Endothelial cell of hepatic sinusoid (primary cell): Measurements from ENCODE around the gene MREG.
"Not testable (repeated sequence)": the region's sequence is repeated elsewhere in the genome, so short reads cannot be mapped to it uniquely, and the experiment has no call there.

Experiments used
- in situ Hi-C: cut with HindIII; loops from 2 replicates; pipeline ENCODE4 v1.10.0; 2017; ENCODE audit warnings: low sequenced_read_pairs

The MREG gene

GRCh38 chr2:215965532-215966165 lies 47.7 kb downstream of the MREG start:
- in situ Hi-C loops: no loop called here

DNA sequence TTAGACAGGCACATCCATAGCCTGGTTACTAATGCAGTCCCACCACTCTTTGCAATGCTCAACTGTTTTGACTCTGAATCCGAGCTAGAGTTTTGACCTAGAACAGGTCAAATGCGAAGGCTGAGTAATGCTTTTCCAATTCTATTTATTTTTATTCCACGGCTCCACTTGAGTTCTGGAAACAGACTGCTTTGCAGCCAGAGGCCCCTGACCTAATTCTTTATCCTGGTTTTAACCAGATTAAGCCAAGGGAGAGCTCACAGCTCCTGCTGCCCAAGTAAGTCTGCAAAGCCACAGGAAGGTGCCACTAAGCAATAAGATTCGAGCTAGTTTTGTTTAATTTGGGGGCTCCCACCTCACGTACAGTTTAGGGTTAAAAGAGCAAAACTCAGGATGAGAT lies 51.4 kb downstream of the MREG start:
- in situ Hi-C loops: no loop called here

GRCh38 chr2:215958257-215958656 lies 55.1 kb downstream of the MREG start:
- in situ Hi-C loops: no loop called here

- in situ Hi-C loops: not testable (repeated sequence)
Measured at GRCh38 chr2:215957354-215958122, 55.8 kb downstream of the MREG start.

GRCh38 chr2:215952860-215953637 lies 60.3 kb downstream of the MREG start:
- in situ Hi-C loops: loop anchor here (5.0 kb wide), 1 partner anchor 84 kb away; no protein-coding TSS in a partner anchor

- in situ Hi-C loops: loop anchor here (5.0 kb wide), 1 partner anchor 86 kb away; no protein-coding TSS in a partner anchor
Measured at GRCh38 chr2:215951558-215951957, 61.8 kb downstream of the MREG start.

GRCh38 chr2:215949991-215950404 lies 63.4 kb downstream of the MREG start:
- in situ Hi-C loops: loop anchor here (5.0 kb wide), 1 partner anchor 87 kb away; no protein-coding TSS in a partner anchor

- in situ Hi-C loops: no loop called here
Measured at GRCh38 chr2:215948051-215948450, 65.3 kb downstream of the MREG start.

DNA sequence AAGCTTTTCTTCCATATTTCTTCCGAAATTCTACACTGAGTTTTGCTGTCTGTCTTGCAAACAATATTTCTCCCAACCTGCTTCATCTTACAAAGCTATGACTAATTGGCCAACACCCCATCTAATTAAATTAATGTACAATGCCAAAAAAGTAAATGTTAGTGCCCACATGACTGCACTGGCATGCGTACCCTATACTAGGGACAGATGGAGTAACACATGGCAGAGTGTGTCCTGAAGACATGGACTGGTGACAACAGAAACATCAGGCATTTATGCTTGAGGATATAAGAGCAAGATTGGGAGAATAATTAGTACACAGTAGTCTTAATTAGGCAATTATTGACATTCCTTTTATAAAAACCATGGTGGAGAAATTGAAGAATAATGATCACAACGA lies 66.8 kb downstream of the MREG start:
- in situ Hi-C loops: no loop called here

DNA sequence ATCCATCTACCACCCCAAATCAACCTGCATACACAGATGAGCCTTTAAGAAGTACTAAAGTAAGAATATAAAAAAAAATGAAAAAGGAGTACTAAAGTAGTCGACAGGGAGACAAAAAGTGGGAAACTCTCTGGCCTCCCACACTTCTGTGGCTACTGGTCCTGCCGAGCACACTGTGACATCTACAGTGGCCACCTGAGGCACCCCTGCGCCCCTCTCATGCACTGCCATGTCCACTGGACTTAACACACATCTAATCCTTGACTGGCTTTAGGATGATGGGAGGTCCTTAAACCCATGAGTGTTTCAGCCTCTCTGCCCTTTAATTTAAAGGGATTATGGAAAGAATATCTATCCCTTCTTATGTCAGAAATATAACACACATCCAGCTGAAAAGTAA lies 71.2 kb downstream of the MREG start:
- in situ Hi-C loops: no loop called here

- in situ Hi-C loops: no loop called here
Measured at GRCh38 chr2:215941726-215942125, 71.6 kb downstream of the MREG start.

- in situ Hi-C loops: no loop called here
Measured at GRCh38 chr2:215940645-215941184, 72.6 kb downstream of the MREG start.

DNA sequence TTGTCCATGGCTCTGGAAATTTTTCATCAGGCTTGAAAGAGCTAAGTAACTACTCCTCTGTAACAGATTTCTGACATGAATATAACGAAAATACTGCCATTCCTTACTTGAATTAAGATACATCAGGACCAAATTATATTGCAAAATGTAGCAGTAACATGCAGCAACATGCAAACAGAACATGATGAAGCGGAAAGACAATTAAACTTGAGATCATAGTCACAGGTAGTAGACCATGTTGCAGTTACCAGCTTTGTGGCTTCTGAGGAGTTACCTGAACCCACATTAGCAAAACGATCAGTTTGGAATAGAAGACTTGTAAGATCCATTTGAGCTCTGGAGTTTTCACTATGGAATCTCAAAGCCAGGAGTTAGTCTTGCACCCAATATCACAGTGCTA lies 76.2 kb downstream of the MREG start:
- in situ Hi-C loops: no loop called here

GRCh38 chr2:215933151-215933550 lies 80.2 kb downstream of the MREG start:
- in situ Hi-C loops: no loop called here

- in situ Hi-C loops: no loop called here
Measured at GRCh38 chr2:215931256-215931903, 82.0 kb downstream of the MREG start.

GRCh38 chr2:215930505-215931253 lies 82.7 kb downstream of the MREG start:
- in situ Hi-C loops: no loop called here

DNA sequence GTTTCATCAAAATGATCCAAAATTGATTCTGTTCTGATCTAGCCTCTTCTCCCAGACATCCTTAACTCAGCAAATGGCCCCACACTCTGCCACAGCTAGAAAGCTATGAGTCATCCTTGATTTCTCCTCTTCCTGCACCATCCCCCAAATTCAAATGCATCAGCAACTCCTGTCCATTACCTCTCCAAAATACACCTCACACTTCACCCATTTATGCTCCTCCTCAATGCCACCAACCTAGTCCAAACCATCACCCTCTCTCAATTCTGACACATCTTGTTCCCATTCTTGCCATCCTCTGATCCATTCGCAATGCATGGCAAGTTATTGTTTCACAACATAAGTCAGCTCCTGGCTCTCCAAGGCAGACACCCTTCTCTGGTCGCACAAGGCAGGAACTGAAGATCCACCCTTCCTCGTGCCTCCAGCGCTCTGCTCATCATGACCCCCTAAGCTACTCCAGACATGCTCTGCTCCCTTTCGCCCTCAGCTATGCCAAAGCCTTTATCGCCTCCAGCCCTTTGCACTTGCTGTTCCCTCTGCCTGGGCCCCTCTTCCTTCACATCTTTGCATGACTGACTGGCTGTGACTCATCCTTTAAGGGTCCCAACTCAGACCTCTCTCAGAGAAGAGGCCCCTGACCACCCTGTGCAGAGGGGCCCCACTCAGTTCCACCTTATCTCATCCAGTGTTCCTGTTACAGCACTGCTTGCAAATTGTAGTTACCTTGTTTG lies 83.6 kb downstream of the MREG start:
- in situ Hi-C loops: no loop called here

GRCh38 chr2:215928086-215928485 lies 85.3 kb downstream of the MREG start:
- in situ Hi-C loops: no loop called here

DNA sequence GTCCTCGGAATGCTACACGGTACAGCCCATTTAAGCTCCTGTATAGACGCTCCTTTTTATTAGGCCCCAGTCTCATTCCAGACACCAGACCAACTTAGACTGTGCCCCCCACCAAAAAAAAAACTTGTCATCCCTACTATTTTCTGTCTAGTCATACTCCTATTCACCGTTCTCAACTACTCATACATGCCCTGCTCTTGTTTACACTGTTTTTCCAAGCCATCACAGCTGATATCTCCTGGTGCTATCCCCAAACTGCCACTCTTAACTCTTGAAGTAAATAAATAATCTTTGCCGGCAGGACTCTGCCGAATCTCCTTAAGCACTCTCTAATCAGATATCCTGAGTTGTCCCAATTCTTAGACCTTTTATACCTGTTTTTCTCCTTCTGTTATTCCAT lies 86.4 kb downstream of the MREG start:
- in situ Hi-C loops: not testable (repeated sequence)
